HL-60/S4 (cell line): ENCODE data around the gene NAALADL2.
"Not testable (repeated sequence)": the region's sequence is repeated elsewhere in the genome, so short reads cannot be mapped to it uniquely, and the experiment has no call there.

ENCODE experiments used
- in situ Hi-C: fragments of 300-500 bp; cut with MboI; formaldehyde crosslinking; loops from 2 replicates; pipeline ENCODE4 v1.14.3; 2022; ENCODE audit warnings: low sequenced_read_pairs

The NAALADL2 gene

DNA sequence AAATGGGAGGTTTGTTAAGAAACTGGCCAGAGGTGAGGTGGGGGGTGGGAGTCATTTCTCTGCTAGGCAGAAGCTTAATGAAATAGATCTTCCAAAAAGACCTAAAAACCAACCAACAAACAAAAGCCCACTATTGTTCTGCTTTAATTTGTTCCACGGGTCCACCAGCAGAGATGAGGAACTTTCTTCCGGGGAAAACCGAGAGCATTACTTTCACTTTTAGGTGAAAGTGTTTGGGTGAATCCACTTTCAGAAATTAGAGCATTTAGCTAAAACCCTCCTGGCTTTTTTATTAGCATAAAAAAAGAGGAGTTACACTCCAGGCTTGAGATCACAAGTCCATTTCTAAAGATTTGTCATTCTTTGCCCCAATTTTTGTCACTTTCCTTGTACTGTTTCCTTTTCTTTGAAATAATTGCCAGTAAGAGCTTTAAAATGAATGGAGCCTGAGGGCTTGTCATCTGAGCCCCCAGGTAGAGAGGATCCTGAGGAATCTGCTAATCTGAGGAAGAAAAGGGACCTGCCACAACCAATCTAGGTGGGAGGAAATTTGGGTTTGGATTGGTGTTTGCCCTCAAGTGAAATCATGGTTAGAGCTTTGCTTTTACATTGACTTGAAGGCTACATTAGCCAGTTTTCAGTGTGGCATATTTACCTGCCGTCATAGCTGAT lies 667.6 kb downstream of the NAALADL2 start:
- in situ Hi-C loops: no loop called here

DNA sequence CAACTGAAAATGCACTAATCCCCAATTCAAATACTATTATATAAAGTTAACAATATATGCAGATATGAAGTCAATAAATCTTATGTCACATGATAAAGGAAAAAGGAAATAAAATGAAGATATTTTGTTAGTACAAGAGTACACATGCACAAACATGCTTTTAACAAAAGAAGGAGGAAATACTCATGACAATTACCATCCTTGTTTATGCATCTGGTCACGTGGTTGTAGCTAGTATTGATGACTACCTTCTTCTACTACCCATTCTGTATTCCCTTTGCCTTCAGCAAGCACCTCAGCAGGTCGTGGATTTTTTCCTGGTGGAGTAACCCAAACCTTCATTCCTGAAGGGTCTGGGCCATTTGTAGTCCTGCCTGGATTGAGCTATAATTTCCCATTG lies 669.6 kb downstream of the NAALADL2 start:
- in situ Hi-C loops: not testable (repeated sequence)

DNA sequence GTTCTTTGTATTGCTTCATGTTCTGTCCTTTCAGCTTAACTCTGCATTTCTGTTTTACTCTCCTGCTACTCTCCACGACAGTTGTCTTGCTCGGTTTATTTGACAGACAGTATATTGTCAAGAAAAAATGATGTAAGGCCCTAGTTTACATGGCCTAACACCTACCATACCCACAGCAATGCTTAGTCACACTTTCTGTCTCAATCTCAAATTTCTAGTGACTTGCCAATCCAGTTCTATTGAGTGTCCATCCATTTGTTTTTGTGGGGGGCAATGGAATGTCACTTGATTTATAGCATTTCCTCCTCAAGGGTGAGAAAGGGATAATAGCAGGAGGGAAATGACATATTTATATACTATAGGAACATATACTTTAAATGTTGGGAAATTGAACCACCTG lies 676.2 kb downstream of the NAALADL2 start:
- in situ Hi-C loops: no loop called here

DNA sequence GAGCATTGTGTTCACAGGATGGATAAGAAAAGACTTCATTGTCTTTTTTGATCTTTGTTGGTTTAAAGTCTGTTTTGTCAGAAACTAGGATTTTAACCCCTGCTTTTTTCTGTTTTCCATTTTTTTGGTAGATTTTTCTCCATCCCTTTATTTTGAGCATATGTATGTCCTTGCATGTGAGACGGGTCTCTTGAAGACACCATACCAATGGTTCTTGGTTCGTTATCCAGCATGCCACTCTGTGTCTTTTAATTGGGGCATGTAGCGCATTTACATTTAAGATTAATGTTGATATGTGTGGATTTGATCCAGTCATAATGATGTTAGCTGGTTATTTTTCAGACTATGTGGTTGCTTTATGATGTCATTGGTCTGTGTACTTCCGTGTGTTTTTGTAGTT lies 687.0 kb downstream of the NAALADL2 start:
- in situ Hi-C loops: no loop called here

DNA sequence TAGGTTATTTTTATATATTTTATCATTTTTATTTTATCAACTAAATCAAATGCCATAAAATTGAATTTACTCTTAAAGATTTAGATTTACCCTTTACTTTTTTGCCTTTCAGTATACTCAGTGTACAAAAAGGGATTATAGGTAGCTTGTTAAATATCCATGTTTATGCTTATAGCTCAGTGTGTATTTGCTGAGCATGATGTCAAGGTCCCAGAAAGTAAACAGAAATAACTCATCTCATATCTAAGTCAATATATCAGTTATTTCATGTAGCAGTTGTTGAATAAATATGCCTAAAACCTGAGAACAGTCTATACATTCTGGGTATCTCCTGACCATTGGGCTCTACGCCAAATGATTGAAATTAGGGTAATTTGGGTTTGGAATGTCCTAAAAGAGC lies 693.8 kb downstream of the NAALADL2 start:
- in situ Hi-C loops: no loop called here

DNA sequence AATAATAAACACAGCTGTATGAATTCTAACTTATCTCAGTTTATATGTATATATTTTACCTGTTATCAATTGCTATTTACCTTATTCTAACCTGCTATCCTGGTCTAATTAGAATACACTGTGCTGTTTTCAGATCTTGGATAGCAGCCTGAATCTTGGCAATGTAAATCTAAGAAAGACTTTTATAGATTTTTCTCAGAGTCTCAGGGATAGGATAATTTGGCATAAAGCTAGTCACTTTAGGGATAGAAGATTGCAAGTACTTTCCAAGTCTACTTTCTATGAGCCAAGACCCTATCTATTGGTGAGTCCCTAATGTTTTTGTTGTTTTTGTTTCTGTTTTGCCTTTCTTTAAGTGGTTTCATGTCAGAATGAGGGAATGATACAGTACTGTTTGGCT lies 695.7 kb downstream of the NAALADL2 start:
- in situ Hi-C loops: no loop called here

DNA sequence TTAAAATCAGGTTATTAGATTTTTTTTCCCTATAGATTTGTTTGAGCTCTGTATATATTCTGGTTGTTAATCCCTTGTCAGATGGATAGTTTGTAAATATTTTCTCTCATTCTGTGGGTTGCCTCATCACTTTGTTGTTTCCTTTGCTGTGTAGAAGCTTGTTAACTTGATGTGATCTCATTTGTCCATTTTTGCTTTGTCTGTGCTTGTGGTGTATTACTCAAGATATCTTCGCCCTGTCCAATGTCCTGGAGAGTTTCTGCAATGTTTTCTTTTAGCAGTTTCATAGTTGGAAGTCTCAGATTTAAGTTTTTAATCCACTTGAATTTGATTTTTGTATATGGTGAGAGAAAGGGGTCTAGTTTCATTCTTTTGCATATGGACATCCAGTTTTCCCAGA lies 699.1 kb downstream of the NAALADL2 start:
- in situ Hi-C loops: no loop called here

DNA sequence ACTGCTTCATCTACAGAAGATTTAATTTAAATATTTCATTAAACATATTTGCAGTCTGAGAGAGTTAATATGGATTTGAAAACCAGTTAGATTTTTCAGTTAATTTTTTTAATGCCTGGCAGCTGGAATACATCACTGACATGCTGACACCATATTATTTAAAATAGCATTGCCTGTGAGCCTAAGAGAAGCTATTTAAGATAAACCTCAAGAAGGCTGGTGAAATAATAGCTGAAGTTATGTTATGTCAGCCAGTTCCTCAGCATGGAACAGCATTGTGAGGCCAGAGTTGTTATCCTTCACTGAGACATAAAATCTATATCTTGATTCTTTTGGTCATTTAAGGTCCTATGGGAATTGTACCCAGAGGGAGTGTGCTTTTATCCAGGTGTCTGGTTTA lies 705.2 kb downstream of the NAALADL2 start:
- in situ Hi-C loops: no loop called here

DNA sequence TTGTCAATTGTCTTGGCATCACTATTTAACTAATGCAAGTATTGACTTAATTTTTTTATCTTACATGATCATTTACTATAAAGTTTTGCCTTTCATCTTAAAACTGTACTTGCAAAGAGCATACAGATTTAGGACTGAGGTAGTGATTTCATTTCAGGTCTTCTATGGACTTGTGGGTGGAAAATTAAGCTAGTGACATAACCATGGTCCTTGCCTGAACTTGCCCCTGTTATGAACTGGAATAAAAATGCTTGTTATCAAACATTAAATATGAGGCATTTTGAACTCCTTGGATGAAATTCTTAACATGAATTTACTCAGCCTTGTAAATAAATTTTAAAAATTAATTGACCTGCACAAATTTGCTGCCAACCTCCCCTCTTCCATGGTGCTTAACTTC lies 712.0 kb downstream of the NAALADL2 start:
- in situ Hi-C loops: no loop called here

DNA sequence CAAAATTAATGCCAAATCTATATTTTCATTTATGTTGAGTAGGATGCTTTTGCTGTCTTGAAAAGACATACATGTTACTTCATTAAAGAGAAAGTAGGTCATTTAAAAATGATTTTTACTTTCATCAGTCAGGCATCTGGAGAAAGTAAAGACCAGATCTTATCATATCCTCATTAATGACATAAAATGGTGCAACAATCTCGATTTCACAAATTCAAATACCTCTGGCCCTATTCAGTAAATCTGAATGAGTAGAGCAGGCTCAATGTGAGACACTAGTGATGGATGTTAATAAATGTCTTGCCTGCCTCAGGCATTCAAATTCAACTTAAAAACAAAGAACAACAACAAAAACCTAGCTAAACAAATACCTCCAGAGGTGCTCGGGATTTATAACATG lies 714.1 kb downstream of the NAALADL2 start:
- in situ Hi-C loops: no loop called here

DNA sequence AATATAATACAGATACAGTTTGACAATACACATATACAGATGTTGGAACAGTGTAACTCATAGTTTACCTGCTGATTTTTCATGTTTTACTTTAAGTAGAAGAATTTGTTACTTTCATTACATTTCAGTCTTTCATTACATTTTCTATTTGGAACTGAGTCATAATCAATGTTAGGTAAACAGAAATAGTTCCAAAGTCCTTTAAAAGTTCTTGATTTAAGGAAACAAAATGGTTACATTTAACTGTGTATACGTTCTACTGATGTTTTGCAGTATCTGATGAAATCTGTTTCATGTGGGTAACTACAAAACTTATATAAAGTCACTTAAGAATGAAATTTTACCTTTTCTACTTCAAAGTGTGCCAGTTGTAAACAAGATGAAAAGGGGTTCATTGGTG lies 721.2 kb downstream of the NAALADL2 start:
- in situ Hi-C loops: no loop called here

DNA sequence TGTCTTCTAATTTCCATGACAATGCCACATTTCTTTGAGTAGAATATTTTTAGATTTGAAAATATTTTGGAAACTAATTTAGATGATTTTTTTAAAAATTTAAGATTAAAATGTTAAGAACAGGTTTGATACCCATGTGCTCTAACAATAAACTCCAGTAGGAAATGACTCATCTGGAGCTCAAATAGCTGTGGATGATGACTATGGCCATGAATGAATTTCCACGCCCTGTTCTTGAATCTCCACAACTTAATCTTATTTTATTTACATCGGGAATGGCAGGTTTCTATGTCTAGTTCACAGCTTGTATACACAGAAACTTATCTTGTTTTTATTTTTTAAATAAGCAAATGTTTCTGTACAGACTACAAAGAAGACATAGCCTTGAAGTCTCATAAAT lies 726.8 kb downstream of the NAALADL2 start:
- in situ Hi-C loops: no loop called here

DNA sequence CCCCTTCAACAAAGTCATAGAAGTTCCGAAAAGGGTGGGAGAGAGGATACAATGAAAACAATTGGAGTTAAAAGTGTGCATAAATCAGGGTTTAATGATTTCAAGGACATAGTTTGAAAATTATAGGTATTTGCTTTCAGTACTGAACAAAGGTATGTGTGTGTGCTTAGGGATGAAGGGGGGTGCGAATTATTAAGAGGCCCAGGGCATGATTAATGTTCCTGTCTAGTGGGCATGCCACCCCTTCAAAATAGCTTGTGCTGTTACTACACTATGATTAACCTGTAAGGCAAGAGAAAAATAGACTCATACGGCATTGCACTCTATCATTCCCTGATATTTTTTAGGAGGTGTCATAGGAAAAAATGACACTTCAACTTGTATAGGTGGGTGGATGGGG lies 731.6 kb downstream of the NAALADL2 start:
- in situ Hi-C loops: no loop called here

DNA sequence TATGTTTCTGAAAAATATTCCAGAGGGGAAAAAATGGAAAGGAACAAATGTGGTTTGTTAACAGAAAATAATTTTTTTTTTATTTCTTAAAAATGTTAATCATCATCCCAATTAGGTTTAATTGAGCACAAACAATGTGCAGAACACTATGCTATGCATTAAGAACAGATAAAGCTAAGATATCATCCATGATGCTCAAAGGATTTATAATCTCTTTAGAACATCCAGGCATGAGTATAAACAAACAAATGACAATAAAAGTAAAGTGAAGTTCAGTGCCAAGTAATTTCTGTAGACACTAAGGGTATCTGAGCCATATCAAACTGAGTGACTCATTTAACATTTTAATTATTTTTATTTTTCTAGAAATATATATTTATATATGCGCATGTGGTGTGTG lies 732.2 kb downstream of the NAALADL2 start:
- in situ Hi-C loops: no loop called here

DNA sequence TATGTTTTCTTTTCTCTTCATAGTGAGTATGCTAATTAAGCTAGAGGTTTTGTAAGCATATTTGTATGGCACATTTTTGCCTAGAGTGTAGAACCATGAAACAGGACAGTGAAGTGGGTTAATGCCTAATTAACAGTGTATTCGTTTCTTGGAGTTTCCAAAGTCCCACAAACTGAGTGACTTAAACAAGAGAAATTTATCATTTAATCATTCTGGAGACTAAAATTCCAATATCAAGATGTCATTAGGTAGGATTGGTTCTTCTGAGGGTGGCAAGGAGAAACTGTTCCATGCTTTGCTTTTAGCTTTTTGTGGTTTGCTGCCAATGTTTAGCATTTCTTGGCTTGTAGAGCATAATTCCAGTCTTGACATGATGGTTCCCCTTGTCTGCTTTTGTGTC lies 734.2 kb downstream of the NAALADL2 start:
- in situ Hi-C loops: no loop called here

DNA sequence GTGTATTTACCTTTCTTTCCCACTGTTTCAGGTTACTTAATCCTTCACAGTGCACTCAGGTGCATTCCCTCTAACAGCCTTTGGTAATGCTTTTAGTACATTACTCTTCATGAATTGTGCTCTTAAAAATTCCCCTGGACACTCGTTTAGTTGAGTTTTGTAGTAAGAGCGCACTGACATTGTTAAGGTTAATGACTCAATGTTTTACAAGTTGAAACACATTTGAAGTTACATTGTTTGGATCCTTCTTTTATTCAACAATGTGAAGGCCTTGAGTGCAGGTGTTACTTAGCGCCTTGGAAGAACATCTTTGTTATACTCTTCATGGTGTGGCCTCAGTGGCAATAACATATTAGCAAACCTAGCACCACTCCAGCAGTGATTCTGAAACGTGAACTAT lies 739.6 kb downstream of the NAALADL2 start:
- in situ Hi-C loops: no loop called here

DNA sequence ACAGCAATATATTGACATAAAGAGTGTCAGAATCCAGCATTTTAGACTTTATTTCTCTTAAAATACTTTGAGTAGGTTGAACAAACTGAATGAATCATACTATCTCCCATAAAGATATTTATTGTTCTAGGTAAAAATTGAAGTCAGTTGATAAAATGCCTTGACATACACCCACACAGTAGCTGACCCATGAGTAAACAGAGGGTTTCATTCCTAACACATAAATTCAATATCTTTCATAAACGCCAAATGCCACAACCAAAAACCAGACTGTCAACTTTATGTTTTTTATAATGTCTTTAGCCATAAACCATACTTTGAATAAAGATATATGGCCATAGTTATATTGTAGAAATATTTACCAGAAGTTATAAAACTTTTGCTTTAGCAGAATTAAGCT lies 742.4 kb downstream of the NAALADL2 start:
- in situ Hi-C loops: no loop called here

DNA sequence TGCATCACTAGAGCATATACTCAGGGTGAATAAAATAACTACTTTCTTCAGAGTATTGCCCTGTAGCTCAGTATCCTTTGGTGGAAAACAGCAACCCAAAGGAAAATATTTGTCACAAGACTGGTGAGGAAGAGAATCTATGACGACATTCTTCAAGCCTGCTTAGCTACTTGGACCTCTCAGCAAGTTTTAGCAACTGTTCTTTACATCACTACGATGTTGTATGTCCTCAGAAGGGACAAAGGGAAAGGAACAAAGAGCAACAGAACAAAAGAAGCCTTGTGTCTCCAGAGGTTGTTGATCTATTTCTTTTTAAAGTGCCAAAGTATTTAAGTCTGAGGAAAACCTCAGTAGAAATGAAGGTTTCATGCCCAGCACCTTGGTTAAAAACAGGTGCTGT lies 746.7 kb downstream of the NAALADL2 start:
- in situ Hi-C loops: no loop called here

DNA sequence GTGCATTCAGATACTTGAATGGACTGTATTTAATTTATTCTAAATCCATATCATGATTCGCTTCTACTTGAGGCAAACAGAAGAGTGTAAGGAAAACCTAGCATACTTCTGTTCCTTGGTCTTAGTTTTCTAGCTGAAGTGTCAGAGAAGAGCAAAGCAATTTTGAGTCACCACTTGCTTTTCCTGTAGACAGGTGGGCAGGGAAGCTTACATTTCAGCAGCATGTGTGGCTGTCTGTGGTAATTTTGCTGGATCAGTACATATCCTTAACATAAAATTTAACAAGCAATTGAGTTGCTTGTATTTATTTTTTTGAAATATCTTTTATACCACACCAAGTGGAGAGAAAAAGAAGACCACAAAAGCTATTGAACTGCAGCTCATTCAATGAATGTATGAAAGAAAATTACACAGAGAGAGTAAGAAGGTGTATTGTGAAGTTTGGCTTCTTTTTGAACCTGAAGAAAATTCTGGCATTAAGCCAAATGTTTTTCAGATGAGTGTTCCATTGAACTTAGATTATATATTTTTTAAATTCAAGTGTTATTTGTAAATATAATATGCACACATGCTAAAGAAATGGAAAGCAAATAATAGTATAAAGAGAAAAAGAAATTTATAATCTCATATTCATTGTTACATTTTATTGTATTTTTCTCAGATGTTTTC lies 747.6 kb downstream of the NAALADL2 start:
- in situ Hi-C loops: no loop called here

DNA sequence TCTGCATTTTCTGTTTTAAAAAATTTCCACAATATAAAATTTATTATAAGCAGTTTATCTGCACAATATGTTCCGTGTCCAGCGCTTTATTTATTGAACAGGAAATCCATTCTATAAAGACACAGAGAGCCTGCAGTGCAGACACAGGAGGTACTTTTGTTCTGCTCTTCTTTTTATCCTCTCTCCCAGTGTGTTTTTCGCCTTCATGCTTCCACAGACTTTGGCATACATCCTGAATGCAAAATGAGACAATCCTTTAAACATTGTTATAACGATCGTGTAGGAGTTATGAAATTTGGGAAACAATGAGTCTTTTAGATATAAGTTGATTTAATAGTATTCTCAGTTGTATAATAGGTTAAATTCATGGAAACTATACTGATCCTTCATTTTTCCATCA lies 749.2 kb downstream of the NAALADL2 start:
- in situ Hi-C loops: no loop called here

DNA sequence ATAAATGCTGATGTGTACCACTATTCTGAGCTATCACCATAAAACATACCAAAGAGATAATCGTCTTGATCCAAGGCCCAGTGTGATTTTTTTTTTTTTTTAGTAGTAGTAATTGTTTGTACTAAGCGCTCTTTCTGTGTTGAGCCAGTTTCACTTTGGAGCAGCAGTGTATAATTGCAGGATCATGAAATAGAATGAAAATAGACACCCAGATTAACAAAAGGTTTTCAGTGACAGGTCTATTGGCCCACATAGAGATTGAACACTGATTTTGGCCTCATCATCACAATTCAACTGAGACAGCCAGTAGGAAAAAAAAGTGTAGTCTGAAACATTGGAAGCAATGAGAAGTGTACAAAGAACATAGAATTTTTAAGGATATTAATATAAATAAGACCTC lies 749.8 kb downstream of the NAALADL2 start:
- in situ Hi-C loops: no loop called here

DNA sequence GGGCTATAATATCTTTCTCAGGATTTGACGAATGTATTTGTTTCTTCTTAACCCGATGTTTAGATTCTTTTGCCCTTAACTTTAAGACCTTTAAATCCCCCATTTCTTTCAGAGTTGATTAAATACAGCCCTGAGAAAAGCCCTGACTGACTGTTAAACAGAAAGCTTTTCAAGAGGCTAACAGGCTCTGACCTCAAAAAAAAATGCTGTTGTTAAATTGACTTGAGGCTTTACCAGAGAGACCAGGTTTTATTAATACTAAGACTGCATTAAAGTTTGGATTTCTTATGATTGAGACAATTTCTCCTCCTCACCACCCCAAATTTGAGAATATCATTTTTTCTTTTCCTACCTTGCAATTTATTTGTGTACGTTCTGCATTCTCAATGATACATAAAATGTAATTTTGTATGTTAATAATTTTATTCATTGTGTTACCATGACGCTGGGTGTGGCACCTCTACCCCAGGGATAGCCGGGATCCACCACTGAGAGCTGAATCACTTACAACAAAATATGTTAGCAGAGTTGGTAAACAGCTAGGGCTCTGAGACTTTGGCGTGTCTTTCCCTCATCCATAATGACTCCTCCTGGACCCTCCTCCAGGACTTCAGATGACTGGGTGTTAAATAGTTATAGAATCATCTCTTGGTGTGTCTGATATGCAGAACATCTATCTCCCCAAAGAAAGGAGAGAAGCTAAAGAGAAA lies 753.5 kb downstream of the NAALADL2 start:
- in situ Hi-C loops: no loop called here
